GM21825 (cell line): Measurements from ENCODE around the gene DIPK2B.

Experiments used
- ATAC-seq: cut with Tn5 transposase; IDR thresholded peaks from one replicate; pipeline ENCODE4 v1.9.1; 2021; ENCODE audit warnings: mild to moderate bottlenecking, moderate library complexity; ENCODE audit not compliant: unreplicated experiment

The DIPK2B gene

GRCh38 chrX:45200741-45201234 is at the start of gene DIPK2B:
TSS of gene DIPK2B (minus strand) at chrX:45200876. CDS start at chrX:45200826, 50 bp downstream.
- no peak for ATAC-seq

- no peak for ATAC-seq
Measured at GRCh38 chrX:45240301-45240700, 39.6 kb upstream of the DIPK2B start.

GRCh38 chrX:45238489-45238888 is 37.8 kb upstream of the DIPK2B start:
- no peak for ATAC-seq

GRCh38 chrX:45233531-45233930 is 32.9 kb upstream of the DIPK2B start:
- ATAC-seq, result no peak

- ATAC-seq, result no peak
Measured at GRCh38 chrX:45232139-45232538, 31.5 kb upstream of the DIPK2B start.

- no peak for ATAC-seq
Measured at GRCh38 chrX:45230410-45230809, 29.7 kb upstream of the DIPK2B start.

- no peak for ATAC-seq
Measured at GRCh38 chrX:45229348-45229747, 28.7 kb upstream of the DIPK2B start.

- ATAC-seq, result no peak
Measured at GRCh38 chrX:45228126-45228525, 27.4 kb upstream of the DIPK2B start.

GRCh38 chrX:45208121-45208856 is 7.6 kb upstream of the DIPK2B start:
- ATAC-seq, result no peak

GRCh38 chrX:45202171-45202570 is 1.5 kb upstream of the DIPK2B start:
- ATAC-seq, result no peak

- ATAC-seq, result no peak
Measured at GRCh38 chrX:45198706-45199105, 2.0 kb downstream of the DIPK2B start.

GRCh38 chrX:45198301-45198700 is 2.4 kb downstream of the DIPK2B start:
- ATAC-seq, result no peak

GRCh38 chrX:45196701-45197100 is 4.0 kb downstream of the DIPK2B start:
- ATAC-seq, result no peak

GRCh38 chrX:45191820-45192409 is 8.8 kb downstream of the DIPK2B start:
- no peak for ATAC-seq

- ATAC-seq, result no peak
Measured at GRCh38 chrX:45191383-45191782, 9.3 kb downstream of the DIPK2B start.

GRCh38 chrX:45187731-45188130 is 12.9 kb downstream of the DIPK2B start:
- ATAC-seq, result no peak

- no peak for ATAC-seq
Measured at GRCh38 chrX:45186643-45187026, 14.0 kb downstream of the DIPK2B start.

GRCh38 chrX:45184211-45184610 is 16.5 kb downstream of the DIPK2B start:
- ATAC-seq, result no peak

- no peak for ATAC-seq
Measured at GRCh38 chrX:45172890-45173289, 27.8 kb downstream of the DIPK2B start.

GRCh38 chrX:45166781-45167180 is 33.9 kb downstream of the DIPK2B start:
- no peak for ATAC-seq

- ATAC-seq, result no peak
Measured at GRCh38 chrX:45165726-45166125, 35.0 kb downstream of the DIPK2B start.

GRCh38 chrX:45164995-45165394 is 35.7 kb downstream of the DIPK2B start:
- no peak for ATAC-seq
